22Rv1 (cell line): ENCODE measurements around the gene NRG3.
A peak's percentile ranks its signal among the peaks of the same experiment; 100 is the strongest.

Source experiments
- H3K27ac ChIP-seq: fragments of 450-650 bp; 2 replicates; pipeline ENCODE4 v1.5.1; 2017
- ZFX ChIP-seq: fragments of 450-650 bp; IDR thresholded peaks from 2 replicates; pipeline ENCODE4 v1.6.1; 2017; ENCODE audit warnings: antibody characterized with exemption, borderline replicate concordance
- TF ChIP-seq, protein P1 (sequence below): fragments of 450-650 bp; IDR thresholded peaks from 2 replicates; pipeline ENCODE4 v1.5.1; 2017; ENCODE audit warnings: mild to moderate bottlenecking

The NRG3 gene

DNA sequence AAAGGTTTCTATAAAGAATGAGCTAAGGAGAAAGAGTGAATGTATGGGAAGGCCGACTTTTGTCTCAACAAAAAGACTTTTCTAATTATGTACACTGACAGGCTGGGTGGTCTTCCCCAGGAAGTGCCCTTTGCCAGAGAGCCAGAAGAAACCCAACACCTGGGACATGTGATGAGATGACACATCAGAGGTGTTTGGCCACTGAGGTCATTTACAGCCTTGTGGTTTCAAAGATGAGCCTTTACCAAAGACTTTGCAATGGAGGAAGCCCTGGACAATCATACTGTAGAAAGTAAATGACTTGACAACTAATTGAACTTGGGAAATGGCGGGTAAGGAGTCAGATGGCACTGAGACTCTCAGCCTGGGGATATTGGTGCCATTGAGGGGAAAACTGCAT is 3.4 kb upstream of the NRG3 start:
- TF ChIP-seq, protein P1, sequence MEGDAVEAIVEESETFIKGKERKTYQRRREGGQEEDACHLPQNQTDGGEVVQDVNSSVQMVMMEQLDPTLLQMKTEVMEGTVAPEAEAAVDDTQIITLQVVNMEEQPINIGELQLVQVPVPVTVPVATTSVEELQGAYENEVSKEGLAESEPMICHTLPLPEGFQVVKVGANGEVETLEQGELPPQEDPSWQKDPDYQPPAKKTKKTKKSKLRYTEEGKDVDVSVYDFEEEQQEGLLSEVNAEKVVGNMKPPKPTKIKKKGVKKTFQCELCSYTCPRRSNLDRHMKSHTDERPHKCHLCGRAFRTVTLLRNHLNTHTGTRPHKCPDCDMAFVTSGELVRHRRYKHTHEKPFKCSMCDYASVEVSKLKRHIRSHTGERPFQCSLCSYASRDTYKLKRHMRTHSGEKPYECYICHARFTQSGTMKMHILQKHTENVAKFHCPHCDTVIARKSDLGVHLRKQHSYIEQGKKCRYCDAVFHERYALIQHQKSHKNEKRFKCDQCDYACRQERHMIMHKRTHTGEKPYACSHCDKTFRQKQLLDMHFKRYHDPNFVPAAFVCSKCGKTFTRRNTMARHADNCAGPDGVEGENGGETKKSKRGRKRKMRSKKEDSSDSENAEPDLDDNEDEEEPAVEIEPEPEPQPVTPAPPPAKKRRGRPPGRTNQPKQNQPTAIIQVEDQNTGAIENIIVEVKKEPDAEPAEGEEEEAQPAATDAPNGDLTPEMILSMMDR = no peak
- no peak for TF ChIP-seq ZFX
- no peak overlapping the region for H3K27ac ChIP-seq

- H3K27ac ChIP-seq = no peak overlapping the region
- TF ChIP-seq, protein P1 = no peak
- no peak for TF ChIP-seq ZFX
These were observed 2.7 kb upstream of the NRG3 start for GRCh38 chr10:81872206-81872862.

DNA sequence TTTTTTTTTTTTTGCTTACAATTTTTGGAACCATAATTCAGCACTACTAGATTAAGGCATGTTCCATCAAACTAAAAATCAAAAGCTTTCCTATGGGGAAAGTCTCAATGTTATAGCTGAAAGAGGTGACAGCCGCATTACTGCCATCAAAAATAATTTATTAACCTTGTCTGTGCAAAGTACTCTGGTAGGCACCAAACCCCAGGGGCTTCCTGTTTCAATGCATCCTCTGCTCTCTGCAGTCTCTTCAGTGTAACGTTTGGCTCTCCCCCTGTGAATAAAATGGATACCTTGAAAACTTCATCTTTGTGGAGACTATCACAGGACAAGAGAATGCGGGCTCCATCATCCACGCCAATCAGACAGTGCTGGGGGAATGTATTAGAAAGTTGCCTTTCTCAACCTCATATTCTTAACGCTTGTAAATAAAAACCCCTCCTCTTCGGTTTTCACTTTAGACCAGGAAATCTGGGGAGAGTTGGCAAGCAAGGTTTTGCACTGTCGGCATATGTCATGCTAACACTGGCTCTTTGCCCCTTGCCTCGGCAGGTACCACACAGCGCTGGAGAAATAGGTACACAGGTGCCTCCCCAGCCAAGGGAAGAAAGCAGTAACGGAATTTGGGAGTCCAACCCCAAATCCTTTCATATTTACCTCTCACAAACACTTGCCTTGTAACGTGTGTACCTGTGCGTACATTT is 1.6 kb upstream of the NRG3 start:
- TF ChIP-seq ZFX = no peak
- TF ChIP-seq, protein P1 = no peak
- no peak overlapping the region for H3K27ac ChIP-seq

- peak overlapping the region; percentile 29; the same call in 1 of the 2 replicates for H3K27ac ChIP-seq
- TF ChIP-seq, protein P1 = peak; percentile 41
- TF ChIP-seq ZFX = no peak
These were observed 820 bp upstream of the NRG3 start for GRCh38 chr10:81873932-81874816.

GRCh38 chr10:81875467-81876252 is 666 bp downstream of the NRG3 start:
- H3K27ac ChIP-seq = no peak overlapping the region
- TF ChIP-seq, protein P1 = no peak
- no peak for TF ChIP-seq ZFX

DNA sequence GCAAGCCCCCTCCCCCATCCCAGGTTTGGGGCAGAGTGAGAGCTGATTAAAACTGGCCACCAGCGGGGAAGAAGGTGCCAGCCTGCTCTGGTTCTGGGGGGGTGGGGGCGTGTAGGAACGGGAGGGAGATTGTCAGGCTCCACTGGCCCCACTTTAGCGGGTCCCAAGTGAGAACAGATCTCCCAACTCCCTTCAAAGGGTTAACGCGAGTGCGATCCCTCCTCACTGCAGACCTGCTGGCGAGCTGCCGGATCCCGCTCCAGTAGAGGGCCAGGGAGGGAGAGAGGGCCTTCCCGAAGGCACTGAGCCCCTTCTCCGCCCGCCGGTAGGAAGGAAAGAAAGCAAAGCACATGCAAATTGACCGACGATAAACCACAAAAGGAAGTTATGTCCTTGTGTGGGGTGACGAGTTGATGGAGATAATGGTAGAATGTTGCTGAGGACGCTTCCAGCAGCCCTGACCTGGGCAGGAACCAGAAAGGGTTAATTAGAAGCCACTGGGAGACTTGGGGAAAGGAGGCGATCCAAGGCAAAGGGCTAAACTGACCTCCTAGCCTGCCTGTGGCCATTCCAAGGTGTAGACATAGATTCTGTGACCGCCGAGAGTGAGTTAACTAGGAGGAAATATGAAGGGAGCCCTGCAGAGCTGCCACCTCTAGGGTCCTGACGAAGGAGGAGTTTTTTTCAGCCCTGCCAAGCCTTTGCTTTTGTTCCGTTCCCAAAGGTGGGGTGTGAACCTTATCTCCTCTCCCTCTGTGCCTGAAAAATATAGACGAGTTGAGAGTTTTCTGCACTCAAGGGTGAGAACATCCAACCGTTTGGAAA is 1.5 kb downstream of the NRG3 start:
- no peak for TF ChIP-seq ZFX
- TF ChIP-seq, protein P1 = no peak
- H3K27ac ChIP-seq = no peak overlapping the region
